Transverse colon (tissue), 4 donors: Measurements from ENCODE around the gene HRH4. TPM values are rescaled to one million over a fixed set of nuclear protein-coding genes. Genes with fewer than 3 reads are reported as not detected.

ENCODE experiments used
- DNase-seq: peaks from one replicate; pipeline ENCODE4 v3.0.0-alpha.2; 2019
- H3K27ac ChIP-seq, 4 donors: fragments of 200-600 bp; sonication (generic); 2 replicates each; pipeline ENCODE4 v1.5.1; 2016 to 2018; ENCODE audit warnings: inconsistent platforms in 4 of 4
- H3K27me3 ChIP-seq: fragments of 200-600 bp; sonication (generic); 2 replicates; pipeline ENCODE4 v1.5.1; 2017; ENCODE audit warnings: inconsistent platforms
- H3K36me3 ChIP-seq, 4 donors: fragments of 200-600 bp; sonication (generic); 2 replicates each; pipeline ENCODE4 v1.5.1; 2017 to 2019; ENCODE audit warnings: inconsistent platforms in 4 of 4
- H3K4me1 ChIP-seq, 4 donors: fragments of 200-600 bp; sonication (generic); 2 replicates each; pipeline ENCODE4 v1.5.1; 2017 to 2020; ENCODE audit warnings: inconsistent platforms in 4 of 4
- H3K4me3 ChIP-seq, 4 donors: fragments of 200-600 bp; sonication (generic); 1 replicate in 1 of 4; 2 replicates in 3 of 4; pipeline versions ENCODE4 v1.5.1 to v1.6.1; 2017 to 2019; ENCODE audit warnings: inconsistent platforms in 4 of 4
- H3K9me3 ChIP-seq, 2 donors: fragments of 200-600 bp; sonication (generic); 2 replicates each; pipeline ENCODE4 v1.5.1; 2017 to 2019; ENCODE audit warnings: inconsistent platforms in 2 of 2
- EP300 ChIP-seq: sonication (generic); formaldehyde crosslinking; IDR thresholded peaks from one replicate; pipeline ENCODE4 v1.6.1; 2017; ENCODE audit warnings: antibody characterized with exemption, low read depth
- POLR2A ChIP-seq: fragments of 450-650 bp; IDR thresholded peaks from one replicate; pipeline ENCODE4 v1.6.1; 2016; ENCODE audit warnings: antibody characterized with exemption, mild to moderate bottlenecking, moderate library complexity
- POLR2AphosphoS5 ChIP-seq, 3 donors: sonication (generic); formaldehyde crosslinking; IDR thresholded peaks; one replicate each; pipeline ENCODE4 v1.6.1; 2016; ENCODE audit warnings: antibody characterized with exemption in 3 of 3
- WGBS, 2 donors: methylation state at CpG; one replicate each; pipeline ENCODE4 v1.1.5; 2018; ENCODE audit warnings: low coverage in 1 of 2; 5-methylcytosine and 5-hydroxymethylcytosine counted together
- in situ Hi-C, 4 donors: fragments of 200-750 bp; cut with MboI; loops; one replicate each; pipeline versions ENCODE4 v1.15.0 to v1.15.1; 2017; ENCODE audit warnings: low sequenced_read_pairs in 3 of 4, low pct_ligation_motif_present in 1 of 4, low pct_unique_long_range_greater_than_20kb in 1 of 4
- intact Hi-C: fragments of 100-400 bp; cut with DNase I; formaldehyde crosslinking; loops from one replicate; pipeline ENCODE4 v1.15.1; 2023; ENCODE audit warnings: low total_unique reads
- total RNA-seq, 4 donors: library from RNA; depleted of rRNA; stranded (reverse); fragments of >200 nt; gene quantifications; one replicate each; pipeline ENCODE4 v1.1.0, GENCODE V29; 2016
- TF ChIP-seq, protein P1 (sequence below), 5 experiments: fragments of 200-600 bp in 3 of 5; fragments of 450-650 bp in 2 of 5; sonication (generic) in 3 of 5; IDR thresholded peaks; 1 replicate in 2 of 5; 2 replicates in 3 of 5; pipeline ENCODE4 v1.5.1; 2016 to 2017; ENCODE audit warnings: antibody characterized with exemption in 5 of 5, inconsistent platforms in 3 of 5, mild to moderate bottlenecking in 2 of 5, moderate library complexity in 1 of 5

The HRH4 gene, protein sequence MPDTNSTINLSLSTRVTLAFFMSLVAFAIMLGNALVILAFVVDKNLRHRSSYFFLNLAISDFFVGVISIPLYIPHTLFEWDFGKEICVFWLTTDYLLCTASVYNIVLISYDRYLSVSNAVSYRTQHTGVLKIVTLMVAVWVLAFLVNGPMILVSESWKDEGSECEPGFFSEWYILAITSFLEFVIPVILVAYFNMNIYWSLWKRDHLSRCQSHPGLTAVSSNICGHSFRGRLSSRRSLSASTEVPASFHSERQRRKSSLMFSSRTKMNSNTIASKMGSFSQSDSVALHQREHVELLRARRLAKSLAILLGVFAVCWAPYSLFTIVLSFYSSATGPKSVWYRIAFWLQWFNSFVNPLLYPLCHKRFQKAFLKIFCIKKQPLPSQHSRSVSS
- total RNA-seq, result not detected

DNA sequence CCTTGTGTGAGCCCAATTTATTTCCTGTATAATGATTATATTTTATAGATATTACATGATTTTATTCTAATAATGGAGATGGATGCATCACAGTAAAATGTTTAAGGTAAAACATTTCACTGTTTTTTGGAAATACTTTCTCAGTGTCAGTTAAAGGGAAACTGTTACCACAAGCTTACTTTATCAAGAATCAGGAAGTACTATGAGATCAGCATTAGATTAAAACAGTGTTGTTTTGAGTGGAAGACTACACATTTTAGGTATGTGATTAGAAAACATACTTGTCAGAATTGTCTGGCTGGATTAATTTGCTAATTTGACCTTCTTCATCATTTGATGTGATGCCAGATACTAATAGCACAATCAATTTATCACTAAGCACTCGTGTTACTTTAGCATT is at the start of gene HRH4:
TSS of gene HRH4 (plus strand) at position 250 of the 400 bp plus-strand sequence. CDS start at position 342, 92 bp downstream.
- in situ Hi-C loops, result loop anchor here in 1 of 4 donors (25.0 kb wide), 1 partner anchor 102 kb away; no protein-coding TSS in a partner anchor
- DNase-seq, result no peak
- TF ChIP-seq EP300 (no peak), POLR2AphosphoS5 (IDR thresholded peaks at IDR 0.05) (no peak), POLR2A (no peak)
- TF ChIP-seq, protein P1, sequence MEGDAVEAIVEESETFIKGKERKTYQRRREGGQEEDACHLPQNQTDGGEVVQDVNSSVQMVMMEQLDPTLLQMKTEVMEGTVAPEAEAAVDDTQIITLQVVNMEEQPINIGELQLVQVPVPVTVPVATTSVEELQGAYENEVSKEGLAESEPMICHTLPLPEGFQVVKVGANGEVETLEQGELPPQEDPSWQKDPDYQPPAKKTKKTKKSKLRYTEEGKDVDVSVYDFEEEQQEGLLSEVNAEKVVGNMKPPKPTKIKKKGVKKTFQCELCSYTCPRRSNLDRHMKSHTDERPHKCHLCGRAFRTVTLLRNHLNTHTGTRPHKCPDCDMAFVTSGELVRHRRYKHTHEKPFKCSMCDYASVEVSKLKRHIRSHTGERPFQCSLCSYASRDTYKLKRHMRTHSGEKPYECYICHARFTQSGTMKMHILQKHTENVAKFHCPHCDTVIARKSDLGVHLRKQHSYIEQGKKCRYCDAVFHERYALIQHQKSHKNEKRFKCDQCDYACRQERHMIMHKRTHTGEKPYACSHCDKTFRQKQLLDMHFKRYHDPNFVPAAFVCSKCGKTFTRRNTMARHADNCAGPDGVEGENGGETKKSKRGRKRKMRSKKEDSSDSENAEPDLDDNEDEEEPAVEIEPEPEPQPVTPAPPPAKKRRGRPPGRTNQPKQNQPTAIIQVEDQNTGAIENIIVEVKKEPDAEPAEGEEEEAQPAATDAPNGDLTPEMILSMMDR (IDR thresholded peaks at IDR 0.05), result no peak
- no peak within 1 kb of the TSS for H3K27ac ChIP-seq
- 50% methylated on average over 1 of the region's 1 CpG; no CpG with 5 or more reads in 1 of the 2 donors for WGBS, 2 donors
- no peak within 1 kb of the TSS for H3K4me3 ChIP-seq
- intact Hi-C loops, result no loop called here
- no peaks in the 10 kb centered on the region for H3K36me3 ChIP-seq
- H3K27me3 ChIP-seq, result no peaks in the 10 kb centered on the region
- H3K4me1 ChIP-seq, result no peaks in the 10 kb centered on the region
- no peaks in the 10 kb centered on the region for H3K9me3 ChIP-seq

DNA sequence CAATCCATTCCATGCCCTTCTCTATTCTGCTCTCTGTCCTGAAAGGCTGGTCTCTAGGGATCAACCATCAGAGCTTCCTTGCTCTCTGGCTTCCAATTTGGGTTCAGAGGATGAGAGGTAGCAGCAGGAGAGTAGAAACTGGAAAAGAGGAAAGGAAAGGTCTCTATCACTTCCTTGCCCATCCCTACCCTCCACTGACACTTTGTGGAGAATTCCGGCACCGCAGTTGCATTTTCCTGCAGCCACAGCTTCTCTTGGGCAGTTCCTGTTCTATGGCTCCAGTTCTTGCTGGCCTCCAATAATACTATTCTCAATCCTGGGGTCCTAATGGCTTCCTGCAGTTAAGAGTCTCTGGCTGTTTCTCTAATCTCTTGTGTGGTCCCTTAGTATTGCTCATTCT is 47.3 kb upstream of the HRH4 start:
- no peak for DNase-seq
- no peak for TF ChIP-seq POLR2AphosphoS5 (IDR thresholded peaks at IDR 0.05)
- TF ChIP-seq EP300, result no peak
- no peak for TF ChIP-seq POLR2A
- TF ChIP-seq, protein P1 (IDR thresholded peaks at IDR 0.05), result no peak
- H3K4me1 ChIP-seq, result no peaks in the 10 kb centered on the region
- peaks cover 20% of the 10 kb centered on the region for H3K27me3 ChIP-seq
- no peaks in the 10 kb centered on the region for H3K9me3 ChIP-seq
- H3K36me3 ChIP-seq, result no peaks in the 10 kb centered on the region
- no peak overlapping the region for H3K27ac ChIP-seq
- in situ Hi-C loops, result no loop called here
- intact Hi-C loops, result no loop called here
- WGBS, 2 donors, result 70 to 89% methylated on average over 2 of the region's 2 CpGs
- H3K4me3 ChIP-seq, result no peak overlapping the region

DNA sequence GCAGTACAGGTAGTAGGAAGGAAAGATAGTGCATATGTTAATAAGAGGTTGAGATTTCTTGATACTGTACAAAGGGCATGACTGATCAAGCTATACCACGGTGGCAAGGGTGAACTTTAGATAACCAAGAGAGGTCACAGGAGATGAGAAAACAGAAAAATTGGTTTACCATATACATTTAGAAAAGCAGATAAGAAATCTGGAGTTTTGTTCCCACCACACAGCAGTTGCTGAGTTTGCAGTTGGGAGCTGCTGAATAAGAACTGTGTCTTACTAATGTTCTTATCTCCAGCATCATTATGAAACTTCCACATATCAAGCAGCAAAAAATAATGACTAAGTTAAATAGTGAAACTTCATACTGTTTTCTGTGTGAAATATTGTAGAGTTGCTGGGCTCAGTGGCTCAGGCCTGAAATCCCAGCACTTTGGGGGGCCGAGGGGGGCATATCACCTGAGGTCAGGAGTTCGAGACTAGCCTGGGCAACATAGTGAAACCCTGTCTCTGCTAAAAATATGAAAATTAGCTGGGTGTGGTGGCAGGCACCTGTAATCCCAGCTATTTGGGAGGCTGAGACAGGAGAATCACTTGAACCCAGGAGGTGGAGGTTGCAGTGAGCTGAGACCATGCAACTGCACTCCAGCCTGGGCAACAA is 46.0 kb upstream of the HRH4 start:
- Histone ChIP-seq H3K36me3 (no peaks in the 10 kb centered on the region), H3K27me3 (peaks cover 23% of the 10 kb centered on the region), H3K4me1 (no peaks in the 10 kb centered on the region), H3K4me3 (no peak overlapping the region), H3K27ac (no peak overlapping the region), H3K9me3 (no peaks in the 10 kb centered on the region)
- TF ChIP-seq EP300 (no peak), POLR2A (no peak), POLR2AphosphoS5 (IDR thresholded peaks at IDR 0.05) (no peak)
- TF ChIP-seq, protein P1 (IDR thresholded peaks at IDR 0.05), result no peak
- in situ Hi-C loops (no loop called here), intact Hi-C loops (no loop called here)
- 68 to 72% methylated on average over 2 to 3 of the region's 3 CpGs for WGBS, 2 donors
- DNase-seq, result no peak

DNA sequence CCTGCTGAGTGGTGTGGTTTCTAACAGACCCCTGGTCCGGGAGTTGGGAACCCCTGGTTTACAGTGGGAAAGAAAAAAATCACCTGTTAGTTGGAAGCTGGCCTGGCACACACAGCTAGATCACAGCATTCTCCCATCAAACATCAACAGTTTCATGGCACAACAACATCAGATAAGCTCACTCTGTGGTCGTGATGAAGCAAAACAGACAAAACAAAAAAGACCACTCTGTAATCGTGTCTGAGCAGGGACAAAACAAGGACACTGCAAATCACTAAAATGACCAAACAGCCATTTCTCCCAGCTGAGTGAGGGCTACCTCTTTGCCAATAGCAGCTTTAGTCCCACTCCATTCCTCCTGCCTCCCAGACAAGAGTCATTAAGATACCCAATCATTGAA is 43.0 kb upstream of the HRH4 start:
- Histone ChIP-seq H3K36me3 (no peaks in the 10 kb centered on the region), H3K27ac (no peak overlapping the region), H3K4me1 (no peaks in the 10 kb centered on the region), H3K27me3 (peaks cover 48% of the 10 kb centered on the region), H3K9me3 (no peaks in the 10 kb centered on the region), H3K4me3 (no peak overlapping the region)
- in situ Hi-C loops (no loop called here), intact Hi-C loops (no loop called here)
- WGBS, 2 donors, result 45 to 53% methylated on average over 2 to 3 of the region's 3 CpGs
- TF ChIP-seq EP300 (no peak), POLR2AphosphoS5 (IDR thresholded peaks at IDR 0.05) (no peak), POLR2A (no peak)
- TF ChIP-seq, protein P1 (IDR thresholded peaks at IDR 0.05), result no peak
- no peak for DNase-seq
